Right ventricle myocardium superior (tissue), 1 donor: ENCODE results near the gene RBM33. TPM values are rescaled to one million over a fixed set of nuclear protein-coding genes. Genes with fewer than 3 reads are reported as not detected.

Experiments used
- ATAC-seq: fragments of 200-7000 bp; cut with Tn5 transposase; one replicate; pipeline ENCODE4 v1.9.1; 2020; ENCODE audit warnings: mild to moderate bottlenecking; ENCODE audit not compliant: poor library complexity
- DNase-seq: peaks from one replicate; pipeline ENCODE4 v3.0.0-alpha.2; 2020
- intact Hi-C: fragments of 100-400 bp; cut with DNase I; formaldehyde crosslinking; loops from one replicate; pipeline ENCODE4 v1.11.2; 2022
- total RNA-seq: library from RNA; stranded (reverse); fragmentation: NEBNext Ultra II Directional; extraction: Animal tissue kit (Norgen Biotek cat#: 25700); gene quantifications from one replicate; pipeline ENCODE4 v1.2.1, GENCODE V29; 2021
- donor health status: DM: no; HTN: yes; CAD: no; lungs with severe emphysema.

Gene RBM33
- total RNA-seq, 1 donor from 2014 or later, result 32.8 TPM

DNA sequence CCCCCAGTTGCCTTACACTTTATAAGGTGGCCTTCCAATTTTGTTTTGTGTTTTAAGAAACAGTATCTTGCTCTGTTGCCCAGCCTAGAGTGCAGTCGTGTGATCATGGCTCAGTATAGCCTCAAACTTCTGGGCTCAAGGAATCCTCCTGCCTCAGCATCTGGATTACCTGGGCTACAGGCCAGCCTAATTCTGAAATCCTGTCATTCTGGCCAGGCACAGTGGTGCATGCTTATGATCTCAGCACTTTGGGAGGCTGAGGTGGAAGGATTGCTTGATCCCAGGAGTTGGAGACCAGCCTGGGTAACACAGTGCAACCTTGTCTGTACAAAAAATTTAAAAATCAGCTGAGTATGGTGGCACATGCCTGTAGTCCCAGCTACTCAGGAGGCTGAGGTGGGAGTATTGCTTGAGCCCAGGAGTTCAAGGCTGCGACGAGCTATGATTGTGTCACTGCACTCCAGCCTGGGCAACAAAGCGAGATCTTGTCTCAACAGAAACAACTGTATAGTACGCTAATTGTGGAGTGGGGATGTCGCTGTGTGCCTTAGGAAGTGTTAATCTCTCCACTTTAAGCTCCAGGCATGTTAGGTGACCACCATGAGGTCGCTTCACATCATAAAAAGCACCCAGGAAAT lies 24.7 kb upstream of the RBM33 start:
- intact Hi-C loops, result no loop called here
- no peak for DNase-seq
- ATAC-seq, result no peak

DNA sequence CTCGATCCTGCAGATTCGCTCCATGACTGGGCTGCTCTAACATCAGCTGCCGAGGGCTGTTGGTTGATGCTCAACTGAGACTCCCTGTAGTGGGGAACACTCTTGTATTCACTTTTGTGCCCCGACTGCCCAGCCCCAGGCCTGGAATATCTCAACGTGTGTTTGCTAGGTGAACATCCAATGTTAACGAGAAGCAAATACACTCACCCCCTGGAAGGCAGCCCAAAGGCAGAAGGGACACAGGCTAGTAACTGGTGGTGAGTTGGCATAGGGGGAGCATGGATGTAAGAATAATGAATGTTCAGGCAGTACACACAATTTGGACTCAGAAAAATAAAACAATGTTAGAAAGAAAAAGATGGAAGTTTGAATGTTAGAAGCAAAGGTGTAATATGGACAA lies 24.0 kb upstream of the RBM33 start:
- DNase-seq, result no peak
- intact Hi-C loops, result no loop called here
- no peak for ATAC-seq

DNA sequence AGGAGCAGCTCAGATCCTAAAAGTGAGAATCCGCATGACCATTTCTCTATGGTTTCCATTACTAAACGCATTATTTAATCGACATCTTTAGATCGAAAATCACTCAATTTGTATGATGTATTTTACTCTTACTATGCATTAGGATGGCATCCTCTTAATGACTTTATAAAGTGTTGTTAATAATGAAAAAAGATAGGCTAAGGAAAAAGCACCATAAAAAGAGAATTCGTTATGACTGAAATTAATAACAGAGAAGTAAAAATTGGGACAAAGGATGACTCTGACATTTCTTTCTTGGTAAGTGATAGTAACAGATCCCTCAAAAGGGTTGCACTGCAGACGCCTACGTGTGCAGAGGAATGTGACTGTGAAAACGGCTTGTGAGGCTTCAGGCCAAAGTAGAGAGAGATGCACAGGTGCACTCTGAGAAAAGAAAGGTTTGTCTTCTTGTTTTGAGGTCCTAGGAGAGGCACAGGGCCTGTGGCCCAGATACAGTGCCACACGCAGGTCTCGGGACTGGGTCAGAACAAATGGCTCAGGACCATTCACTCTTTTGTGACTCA lies 23.0 kb upstream of the RBM33 start:
- no peak for DNase-seq
- intact Hi-C loops, result no loop called here
- no peak for ATAC-seq

DNA sequence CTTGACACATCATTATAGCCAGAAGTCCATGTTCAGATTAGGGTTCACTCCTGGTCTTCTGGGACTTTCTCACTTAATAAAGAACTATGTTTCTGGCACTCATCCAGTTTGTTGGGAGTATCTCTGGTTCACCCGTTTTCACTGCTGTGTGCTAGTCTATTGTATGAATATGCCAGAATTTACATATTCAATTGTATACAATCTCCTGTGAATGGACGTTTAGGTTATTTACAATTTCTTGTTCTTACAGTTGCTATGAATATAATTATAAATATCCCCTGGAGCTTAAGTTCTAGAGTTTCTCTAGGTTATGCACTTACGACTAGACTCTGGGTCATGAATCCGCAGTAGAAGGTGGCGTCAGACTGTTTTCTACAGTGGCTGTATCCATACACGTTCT lies 20.0 kb upstream of the RBM33 start:
- ATAC-seq, result no peak
- intact Hi-C loops, result no loop called here
- no peak for DNase-seq

DNA sequence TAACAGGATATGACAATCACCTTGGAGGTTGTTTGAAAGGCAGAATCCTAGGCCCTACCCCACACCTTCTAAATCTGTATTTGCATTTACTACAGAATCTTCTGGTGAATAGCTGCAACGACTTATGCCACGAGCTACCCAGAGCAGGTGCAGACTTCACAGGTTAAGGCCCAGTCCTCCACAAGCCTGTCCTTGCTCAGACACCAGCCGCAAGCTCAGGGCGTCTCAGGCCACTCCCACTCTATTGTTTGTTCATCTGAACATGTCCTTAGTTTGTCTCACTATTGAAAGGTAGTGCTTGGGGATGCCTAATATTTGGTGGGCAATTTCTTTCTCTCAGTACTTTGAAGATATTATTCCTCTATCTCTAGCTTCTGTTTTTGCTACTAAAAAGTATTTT lies 18.9 kb upstream of the RBM33 start:
- DNase-seq, result no peak
- intact Hi-C loops, result no loop called here
- no peak for ATAC-seq

DNA sequence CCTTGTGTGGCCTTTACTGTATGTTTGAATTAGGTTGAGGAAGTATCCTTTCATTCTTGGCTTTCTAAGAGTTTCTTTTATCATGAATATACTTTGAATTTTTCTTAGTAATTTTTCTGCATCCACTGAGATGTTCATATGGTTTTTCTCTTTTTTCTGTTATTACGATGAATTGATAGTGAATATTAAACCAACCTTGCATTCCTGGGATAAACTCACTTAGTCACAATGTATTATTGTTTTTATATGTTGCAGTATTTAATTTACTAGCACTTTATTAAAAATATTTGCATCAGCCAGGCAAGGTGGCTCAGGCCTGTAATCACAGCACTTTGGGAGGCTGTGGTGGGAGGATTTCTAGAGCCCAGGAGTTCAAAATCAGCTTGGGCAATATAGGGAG lies 15.3 kb upstream of the RBM33 start:
- ATAC-seq (no peak), DNase-seq (no peak)
- intact Hi-C loops, result no loop called here

DNA sequence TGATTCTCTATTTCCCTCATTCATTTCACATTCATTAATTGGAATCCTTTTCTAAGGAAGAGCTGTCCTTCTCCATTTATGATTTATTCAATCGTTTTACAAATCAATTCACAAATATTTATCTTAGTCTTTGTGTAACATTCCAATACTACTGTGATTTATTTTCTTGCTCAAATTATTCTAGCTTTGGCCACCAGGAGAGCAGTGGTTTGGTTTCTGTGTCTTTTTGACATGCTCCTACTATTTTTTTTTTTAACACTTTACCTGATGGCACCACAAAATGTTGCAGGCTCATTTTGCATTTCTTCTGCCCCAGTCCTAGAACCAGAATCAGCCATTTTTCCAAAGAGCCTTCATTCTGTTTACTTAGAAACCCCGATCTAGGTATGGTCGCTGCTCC lies 13.3 kb upstream of the RBM33 start:
- DNase-seq (no peak), ATAC-seq (no peak)
- intact Hi-C loops, result no loop called here

DNA sequence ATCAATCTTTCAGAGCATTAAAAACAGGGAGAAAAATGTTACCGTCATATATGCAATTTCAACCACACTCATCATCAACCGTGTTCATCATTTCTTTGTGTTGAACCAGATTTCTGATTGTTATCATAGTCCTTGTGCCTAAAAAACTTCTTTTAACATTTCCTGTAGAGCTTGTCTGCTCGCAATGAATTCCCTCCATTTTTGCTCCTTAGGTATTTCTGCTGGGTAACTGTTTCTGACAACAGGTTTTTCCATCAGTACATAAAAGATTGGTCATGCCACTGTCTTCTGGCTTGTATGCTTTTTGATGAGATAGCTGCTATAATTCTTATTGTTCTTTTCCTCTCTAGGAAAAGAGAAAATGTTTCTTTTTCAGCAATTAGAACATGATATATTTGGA lies 8.6 kb upstream of the RBM33 start:
- ATAC-seq, result no peak

DNA sequence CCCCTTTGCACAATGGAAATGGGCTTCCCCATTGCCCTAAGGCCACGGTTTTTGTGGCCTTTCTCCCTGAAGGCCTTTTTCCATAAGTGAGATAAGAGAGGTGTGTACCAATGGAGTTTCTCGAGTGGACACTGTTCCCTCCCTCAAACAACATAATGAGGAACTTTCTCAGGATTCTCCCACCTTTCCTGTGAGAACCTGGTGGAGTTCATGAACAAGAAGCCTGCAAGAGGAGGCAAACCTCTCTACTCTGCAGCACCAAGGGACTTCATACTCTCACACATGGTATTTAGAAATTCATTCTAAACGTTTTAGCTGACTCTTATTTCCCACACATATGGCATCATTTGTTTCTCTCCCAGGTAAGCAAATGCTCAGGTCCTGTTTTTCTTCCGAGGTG lies 7.3 kb upstream of the RBM33 start:
- intact Hi-C loops, result no loop called here
- DNase-seq (no peak), ATAC-seq (no peak)

More for the DNA sequence above, 8.6 kb upstream of the RBM33 start:
- DNase-seq, result no peak
- intact Hi-C loops, result no loop called here

DNA sequence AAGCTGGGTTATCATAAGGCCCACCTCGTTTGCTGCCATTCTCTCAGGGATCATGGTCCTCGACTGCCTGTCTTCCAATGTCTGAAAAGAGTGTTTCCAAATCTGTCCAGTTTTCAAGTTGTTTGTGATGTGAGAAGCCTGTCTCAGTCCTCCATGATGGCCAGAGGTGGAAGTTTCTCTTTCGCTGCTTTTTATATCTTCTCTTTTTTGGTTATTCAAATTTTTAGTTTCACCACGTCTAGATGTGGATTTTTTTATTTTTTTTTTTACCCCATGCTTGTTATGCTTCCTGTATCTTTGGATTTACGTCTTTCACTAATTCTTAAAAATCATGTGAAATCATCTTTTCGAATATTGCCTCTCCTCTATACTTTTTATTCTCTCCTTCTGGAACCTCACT lies 6.1 kb upstream of the RBM33 start:
- DNase-seq (no peak), ATAC-seq (no peak)
- intact Hi-C loops, result no loop called here

DNA sequence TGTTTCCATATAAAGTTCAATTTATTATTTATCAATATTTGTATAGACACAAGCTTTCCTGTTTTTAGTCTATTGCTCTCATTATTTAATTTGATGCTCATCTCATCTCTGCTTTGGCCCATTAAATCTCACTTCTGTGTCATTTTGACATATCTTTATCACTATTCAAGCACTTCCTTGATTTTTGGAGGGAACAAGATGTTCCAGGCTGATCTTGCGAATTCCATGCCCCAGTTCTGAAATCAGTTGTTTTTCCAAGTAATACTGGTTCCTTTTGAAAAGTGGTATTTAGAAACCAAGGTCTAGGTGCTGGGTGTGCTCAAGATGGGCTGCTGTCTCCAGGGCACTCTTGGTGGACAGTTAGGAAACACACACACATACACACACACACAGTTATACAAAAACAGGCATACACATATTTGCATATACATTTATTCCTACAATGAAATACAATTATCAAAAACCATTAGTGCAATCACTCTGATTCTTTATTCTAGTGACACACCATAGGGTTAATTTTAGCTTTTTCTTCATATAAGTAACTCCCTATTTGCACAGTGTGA lies 4.4 kb upstream of the RBM33 start:
- intact Hi-C loops, result loop anchor here (10.0 kb wide), 1 partner anchor 95 kb away; no protein-coding TSS in a partner anchor
- ATAC-seq (no peak), DNase-seq (no peak)

DNA sequence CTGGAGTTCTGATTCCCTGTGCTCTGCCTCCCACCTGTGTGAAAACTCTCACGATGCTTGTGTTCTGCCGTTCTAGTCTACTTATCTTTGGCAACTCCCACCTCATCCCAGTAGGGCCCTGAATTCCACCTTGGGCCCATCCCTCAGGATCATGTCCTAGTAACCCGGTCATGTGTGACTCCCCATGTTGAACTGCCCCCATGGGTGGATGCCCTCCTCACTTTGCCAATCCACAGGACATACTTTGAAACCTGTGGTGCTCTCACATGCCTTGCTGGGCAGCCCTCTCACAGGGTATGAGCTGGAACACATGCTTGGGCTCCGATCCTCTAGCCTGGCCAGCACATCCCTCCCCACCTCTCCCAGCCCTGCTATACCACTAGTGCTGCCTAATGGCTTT lies 3.8 kb upstream of the RBM33 start:
- intact Hi-C loops, result loop anchor here (10.0 kb wide), 1 partner anchor 94 kb away; no protein-coding TSS in a partner anchor
- no peak for ATAC-seq
- no peak for DNase-seq

DNA sequence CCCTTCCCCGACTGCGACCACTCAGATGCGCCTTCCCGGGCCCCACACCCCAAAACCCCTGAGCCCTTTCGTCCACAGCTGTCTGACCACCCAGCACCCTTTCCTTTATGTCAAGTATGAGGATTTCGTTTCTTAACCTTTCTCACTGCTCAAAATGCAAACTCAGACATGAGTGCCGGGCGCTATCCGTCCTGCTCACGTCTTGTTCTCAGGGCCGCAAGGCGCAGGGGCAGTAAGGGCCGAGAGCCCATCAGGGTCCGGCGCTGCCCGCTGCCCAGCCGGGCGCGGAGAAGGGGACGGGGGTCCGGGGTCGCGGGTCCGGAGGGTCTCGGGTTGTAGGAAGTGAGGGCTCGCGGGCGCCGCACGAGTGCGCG lies 670 bp upstream of the RBM33 start:
- no peak for DNase-seq
- no peak for ATAC-seq
- intact Hi-C loops, result loop anchor here (10.0 kb wide), 1 partner anchor 91 kb away; no protein-coding TSS in a partner anchor

DNA sequence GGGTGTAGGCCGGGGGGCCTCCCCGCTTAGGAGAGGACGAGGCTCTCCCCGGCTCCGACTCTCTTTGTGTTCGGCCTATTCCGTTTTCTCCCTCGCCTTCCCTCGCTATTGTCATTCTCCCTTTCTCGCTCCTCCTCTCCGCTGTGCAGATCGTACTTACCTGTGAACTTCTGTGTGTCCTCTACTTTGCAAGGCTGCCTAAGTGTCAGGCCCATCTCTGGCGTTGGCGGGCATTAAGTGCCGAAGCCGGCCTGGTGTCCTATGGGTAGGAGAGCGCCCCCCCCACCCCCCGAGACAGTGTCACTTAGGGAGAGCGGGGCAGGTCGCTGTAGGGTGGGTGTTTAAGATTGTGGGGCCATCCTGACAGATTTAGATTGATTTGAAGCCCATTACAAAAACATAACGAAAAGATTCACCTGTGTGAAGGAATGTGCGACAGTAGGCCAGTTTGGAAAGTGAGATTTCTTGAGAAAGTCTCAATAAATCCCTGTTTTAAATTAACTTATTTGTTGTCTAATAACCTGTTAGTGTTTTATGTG lies 579 bp downstream of the RBM33 start:
- intact Hi-C loops, result loop anchor here (10.0 kb wide), 1 partner anchor 90 kb away; no protein-coding TSS in a partner anchor
- DNase-seq, result peak; percentile 57
- peak; percentile 60 for ATAC-seq

DNA sequence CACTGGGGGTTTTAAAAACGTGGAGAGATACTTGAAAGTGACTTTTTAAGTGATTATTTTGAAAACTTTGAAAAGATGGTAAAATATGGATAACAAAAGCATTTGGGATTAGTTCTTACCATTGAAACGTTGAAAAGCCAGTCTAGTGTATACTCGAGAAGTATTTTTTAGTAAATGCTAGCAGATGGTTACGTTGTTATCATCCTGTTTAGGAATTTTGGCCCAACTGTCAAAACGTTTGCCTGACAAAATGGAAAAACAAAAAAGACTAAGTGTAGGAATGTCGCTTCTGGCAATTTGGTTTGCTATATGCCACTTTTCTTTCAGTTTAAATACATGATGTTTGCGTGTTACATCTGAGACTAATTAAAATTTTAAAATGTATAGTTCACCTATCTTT lies 1.2 kb downstream of the RBM33 start:
- no peak for ATAC-seq
- intact Hi-C loops, result loop anchor here (10.0 kb wide), 1 partner anchor 89 kb away; no protein-coding TSS in a partner anchor
- DNase-seq, result no peak

DNA sequence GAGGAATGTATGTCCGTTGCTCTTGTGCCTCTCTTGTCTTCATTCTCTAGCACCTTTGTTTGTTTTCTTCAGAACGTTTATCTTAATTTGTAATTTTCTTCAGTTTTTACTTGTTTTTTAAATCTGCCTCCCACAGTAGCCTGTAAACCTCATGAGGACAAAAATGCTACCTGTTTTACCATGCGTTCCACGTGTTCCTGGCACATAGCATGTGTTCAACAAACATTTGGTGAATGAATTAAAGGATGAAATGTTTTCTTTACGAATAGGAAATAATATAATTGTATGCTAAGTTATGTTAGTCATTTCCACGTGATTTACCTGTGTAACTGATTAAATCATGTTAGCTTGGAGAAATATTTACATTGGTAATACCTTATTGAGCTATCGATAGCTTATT lies 2.2 kb downstream of the RBM33 start:
- no peak for ATAC-seq
- intact Hi-C loops, result loop anchor here (10.0 kb wide), 1 partner anchor 88 kb away; no protein-coding TSS in a partner anchor
- DNase-seq, result no peak

DNA sequence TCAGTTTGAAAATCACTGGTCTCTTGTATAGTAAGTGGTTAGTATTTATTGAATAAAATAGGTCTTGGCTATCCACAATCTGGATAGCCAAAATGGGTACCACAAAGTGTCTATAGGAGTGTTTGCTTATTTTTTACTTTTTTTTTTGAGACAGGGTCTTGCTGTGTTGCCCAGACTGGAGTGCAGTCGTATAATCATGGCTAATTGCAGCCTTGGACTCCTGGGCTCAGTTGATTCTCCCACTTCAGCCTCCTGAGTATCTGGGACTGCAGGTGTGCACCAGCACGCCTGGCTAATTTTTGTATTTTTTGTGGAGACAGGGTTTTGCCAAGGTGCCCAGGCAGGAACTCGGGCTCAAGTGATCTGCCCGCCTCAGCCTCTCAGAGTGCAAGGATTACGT lies 2.8 kb downstream of the RBM33 start:
- ATAC-seq, result no peak
- DNase-seq, result no peak
- intact Hi-C loops, result loop anchor here (10.0 kb wide), 1 partner anchor 87 kb away; no protein-coding TSS in a partner anchor

DNA sequence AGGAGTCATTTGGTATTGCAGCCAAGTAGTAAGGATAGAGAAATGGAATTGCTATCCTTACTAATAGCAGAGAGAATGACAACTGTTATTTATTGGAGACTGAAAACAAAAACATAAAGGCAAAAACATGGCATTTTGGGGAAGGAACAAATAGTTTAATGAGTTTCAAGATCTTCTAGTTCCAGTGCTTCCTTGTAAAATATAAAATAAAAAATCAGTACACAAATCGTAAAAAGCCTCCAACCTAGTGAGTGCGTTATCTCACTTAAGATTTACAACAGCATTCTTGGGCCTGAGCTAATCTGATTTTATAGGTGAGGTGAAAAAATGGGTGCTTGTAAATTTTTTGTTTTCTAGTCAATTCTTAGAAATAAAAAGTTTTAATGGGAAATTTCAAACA lies 3.3 kb downstream of the RBM33 start:
- DNase-seq (no peak), ATAC-seq (no peak)
- intact Hi-C loops, result loop anchor here (10.0 kb wide), 1 partner anchor 87 kb away; no protein-coding TSS in a partner anchor

DNA sequence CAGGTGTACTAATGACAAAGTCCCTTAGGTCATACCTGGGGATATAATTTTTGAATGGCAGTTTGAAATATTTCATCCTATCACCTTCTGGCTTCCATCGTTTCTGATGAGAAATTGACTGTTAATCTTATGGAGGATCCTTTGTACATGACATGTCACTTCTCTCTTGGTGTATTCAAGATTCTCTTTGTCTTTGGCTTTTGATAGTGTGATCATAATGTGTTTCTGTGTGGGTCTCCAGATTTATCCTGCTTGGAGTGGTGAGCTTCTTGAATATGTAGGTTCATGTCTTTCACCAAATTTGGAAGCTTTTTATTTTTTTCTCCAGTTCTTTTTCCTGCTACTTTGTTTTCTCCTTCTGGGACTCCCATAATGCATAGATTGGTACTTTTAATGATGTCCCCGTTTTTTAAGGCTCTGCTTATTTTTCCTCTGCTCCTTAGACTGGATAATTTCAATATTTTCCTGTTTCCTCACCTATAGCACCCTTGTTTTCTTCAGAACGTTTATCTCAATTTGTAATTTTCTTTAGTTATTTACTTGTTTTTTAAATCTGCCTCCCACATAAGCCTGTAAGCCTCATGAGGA lies 4.4 kb downstream of the RBM33 start:
- DNase-seq, result no peak
- intact Hi-C loops, result loop anchor here (10.0 kb wide), 1 partner anchor 86 kb away; no protein-coding TSS in a partner anchor
- no peak for ATAC-seq
